Calu3 (cell line): Measurements from ENCODE around the gene CENPQ. TPM values are rescaled to one million over a fixed set of nuclear protein-coding genes. Genes with fewer than 3 reads are reported as not detected.

Source experiments
- BruUV-seq: library from RNA; stranded (reverse); fragments of 400-500 nt; replicated peaks from 2 replicates; lab custom pipeline; 2021; lab: Mats Ljungman, UMichigan
- CTCF ChIA-PET: fragments of 300-600 bp; sonication (Branson Sonifier 250); formaldehyde crosslinking; loops from one replicate; lab custom pipeline; 2022; ENCODE audit warnings: antibody characterized with exemption; lab: Charles Lee
- DNase-seq: peaks from one replicate; pipeline ENCODE4 v3.0.0; 2022
- H3K27ac Mint-ChIP-seq: one replicate; pipeline ENCODE4 v1.8.0; 2022; ENCODE audit warnings: mixed read lengths; ENCODE audit not compliant: unreplicated experiment
- H3K27me3 Mint-ChIP-seq: one replicate; pipeline ENCODE4 v1.8.0; 2022; ENCODE audit warnings: mixed read lengths; ENCODE audit not compliant: unreplicated experiment
- H3K36me3 Mint-ChIP-seq: one replicate; pipeline ENCODE4 v1.8.0; 2022; ENCODE audit warnings: mild to moderate bottlenecking, moderate library complexity, mixed read lengths; ENCODE audit not compliant: insufficient read depth, unreplicated experiment
- H3K4me1 Mint-ChIP-seq: one replicate; pipeline ENCODE4 v1.8.0; 2022; ENCODE audit warnings: mild to moderate bottlenecking, low read depth, mixed read lengths; ENCODE audit not compliant: unreplicated experiment
- H3K4me3 Mint-ChIP-seq: one replicate; pipeline ENCODE4 v1.8.0; 2022; ENCODE audit warnings: mild to moderate bottlenecking, low read depth, moderate library complexity, mixed read lengths; ENCODE audit not compliant: unreplicated experiment
- H3K9me3 Mint-ChIP-seq: one replicate; pipeline ENCODE4 v1.8.0; 2022; ENCODE audit warnings: low read depth, mixed read lengths; ENCODE audit not compliant: unreplicated experiment
- intact Hi-C: fragments of 100-400 bp; cut with micrococcal nuclease; formaldehyde crosslinking; loops from one replicate; pipeline ENCODE4 v1.10.0; 2022; ENCODE audit not compliant: unreplicated experiment
- total RNA-seq: library from RNA; stranded (reverse); gene quantifications from 2 replicates; pipeline ENCODE4 v1.2.3, GENCODE V29; 2022
- TF ChIP-seq, protein P1 (sequence below): fragments of 200-600 bp; IDR thresholded peaks from one replicate; pipeline ENCODE4 v1.8.0; 2022; ENCODE audit warnings: antibody characterized with exemption; ENCODE audit not compliant: unreplicated experiment

The CENPQ gene
- total RNA-seq, 1 experiment from 2014 or later = 18.8 TPM

DNA sequence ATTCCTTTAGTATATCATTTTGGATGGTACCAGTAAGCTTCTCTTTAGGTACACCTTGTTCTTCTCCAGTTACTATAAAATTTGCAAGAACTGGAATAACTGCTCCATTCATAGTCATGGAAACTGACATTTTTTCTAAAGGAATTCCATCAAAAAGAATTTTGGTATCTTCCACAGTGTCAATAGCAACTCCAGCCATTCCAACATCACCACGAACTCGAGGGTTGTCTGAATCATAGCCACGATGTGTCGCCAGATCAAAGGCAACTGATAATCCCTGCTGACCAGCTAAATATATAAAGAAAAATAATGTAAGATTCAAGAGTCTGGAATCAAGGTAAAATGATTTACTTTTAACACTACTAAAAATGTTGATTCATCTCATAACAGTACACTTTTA lies 5.4 kb upstream of the CENPQ start:
- DNase-seq = no peak

DNA sequence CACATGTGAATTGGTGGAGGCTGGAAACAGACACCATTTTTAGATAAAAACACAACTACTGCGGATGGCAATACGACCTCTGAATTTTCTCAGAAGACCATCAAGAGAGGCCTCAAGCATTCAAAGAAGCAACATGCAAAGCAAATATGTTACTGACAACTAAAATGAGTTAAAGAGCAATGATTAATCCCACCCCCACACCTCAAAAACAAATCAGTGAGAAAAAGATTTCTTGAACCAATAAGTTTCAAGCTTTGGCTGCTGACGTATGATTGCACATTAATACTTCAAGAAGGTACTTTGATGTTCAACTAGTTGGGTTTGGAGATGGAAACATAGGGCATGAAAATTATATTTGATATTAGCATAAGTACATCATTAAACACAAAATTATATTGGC lies 1.1 kb upstream of the CENPQ start:
- H3K36me3 Mint-ChIP-seq = peaks cover 27% of the 10 kb centered on the region
- CTCF ChIA-PET = no interaction called here
- peak overlapping the region; percentile 89 for H3K4me3 Mint-ChIP-seq
- intact Hi-C loops = loop anchor here (5.0 kb wide), 1 partner anchor 145 kb away; no protein-coding TSS in a partner anchor
- no peaks in the 10 kb centered on the region for H3K9me3 Mint-ChIP-seq
- H3K27ac Mint-ChIP-seq = peak overlapping the region; percentile 92
- no TSS peak for BruUV-seq
- no peak for DNase-seq
- no peaks in the 10 kb centered on the region for H3K27me3 Mint-ChIP-seq
- TF ChIP-seq, protein P1, sequence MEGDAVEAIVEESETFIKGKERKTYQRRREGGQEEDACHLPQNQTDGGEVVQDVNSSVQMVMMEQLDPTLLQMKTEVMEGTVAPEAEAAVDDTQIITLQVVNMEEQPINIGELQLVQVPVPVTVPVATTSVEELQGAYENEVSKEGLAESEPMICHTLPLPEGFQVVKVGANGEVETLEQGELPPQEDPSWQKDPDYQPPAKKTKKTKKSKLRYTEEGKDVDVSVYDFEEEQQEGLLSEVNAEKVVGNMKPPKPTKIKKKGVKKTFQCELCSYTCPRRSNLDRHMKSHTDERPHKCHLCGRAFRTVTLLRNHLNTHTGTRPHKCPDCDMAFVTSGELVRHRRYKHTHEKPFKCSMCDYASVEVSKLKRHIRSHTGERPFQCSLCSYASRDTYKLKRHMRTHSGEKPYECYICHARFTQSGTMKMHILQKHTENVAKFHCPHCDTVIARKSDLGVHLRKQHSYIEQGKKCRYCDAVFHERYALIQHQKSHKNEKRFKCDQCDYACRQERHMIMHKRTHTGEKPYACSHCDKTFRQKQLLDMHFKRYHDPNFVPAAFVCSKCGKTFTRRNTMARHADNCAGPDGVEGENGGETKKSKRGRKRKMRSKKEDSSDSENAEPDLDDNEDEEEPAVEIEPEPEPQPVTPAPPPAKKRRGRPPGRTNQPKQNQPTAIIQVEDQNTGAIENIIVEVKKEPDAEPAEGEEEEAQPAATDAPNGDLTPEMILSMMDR = no peak
- peaks cover 27% of the 10 kb centered on the region for H3K4me1 Mint-ChIP-seq

More for the DNA sequence above, 5.4 kb upstream of the CENPQ start:
- H3K9me3 Mint-ChIP-seq = no peaks in the 10 kb centered on the region
- CTCF ChIA-PET = no interaction called here
- H3K27ac Mint-ChIP-seq = no peak overlapping the region
- BruUV-seq = no TSS peak
- TF ChIP-seq, protein P1 = no peak
- peaks cover 10% of the 10 kb centered on the region for H3K36me3 Mint-ChIP-seq
- H3K4me1 Mint-ChIP-seq = peaks cover 8% of the 10 kb centered on the region
- H3K27me3 Mint-ChIP-seq = no peaks in the 10 kb centered on the region
- intact Hi-C loops = no loop called here
- H3K4me3 Mint-ChIP-seq = no peak overlapping the region

DNA sequence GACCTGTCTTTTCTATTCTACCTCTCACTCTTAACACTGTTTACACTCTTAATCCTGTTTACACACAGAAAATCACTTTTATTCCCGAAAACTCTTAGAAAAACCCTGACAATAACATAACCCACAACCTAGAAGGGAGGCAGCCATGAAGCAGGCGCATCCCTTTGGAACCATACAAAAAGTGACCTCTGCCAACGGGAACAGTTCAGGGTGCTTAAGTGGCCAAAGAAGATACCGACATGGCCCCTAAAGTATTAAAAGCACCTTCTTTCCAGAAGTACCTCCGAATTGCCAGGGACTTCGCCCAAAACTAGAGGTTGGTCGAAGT lies 607 bp upstream of the CENPQ start:
- no peak for DNase-seq
- Mint-ChIP-seq H3K9me3 (no peaks in the 10 kb centered on the region), H3K27ac (peak overlapping the region; percentile 92), H3K27me3 (no peaks in the 10 kb centered on the region), H3K4me1 (peaks cover 27% of the 10 kb centered on the region), H3K36me3 (peaks cover 27% of the 10 kb centered on the region), H3K4me3 (peak overlapping the region; percentile 89)
- CTCF ChIA-PET = interaction anchor here (0.5 kb wide), 1 partner anchor 1508 kb away, joined by 5 read pairs; no protein-coding TSS in a partner anchor
- TF ChIP-seq, protein P1 = no peak
- TSS peak; percentile 66 for BruUV-seq
- intact Hi-C loops = loop anchor here (5.0 kb wide), 1 partner anchor 145 kb away; no protein-coding TSS in a partner anchor

DNA sequence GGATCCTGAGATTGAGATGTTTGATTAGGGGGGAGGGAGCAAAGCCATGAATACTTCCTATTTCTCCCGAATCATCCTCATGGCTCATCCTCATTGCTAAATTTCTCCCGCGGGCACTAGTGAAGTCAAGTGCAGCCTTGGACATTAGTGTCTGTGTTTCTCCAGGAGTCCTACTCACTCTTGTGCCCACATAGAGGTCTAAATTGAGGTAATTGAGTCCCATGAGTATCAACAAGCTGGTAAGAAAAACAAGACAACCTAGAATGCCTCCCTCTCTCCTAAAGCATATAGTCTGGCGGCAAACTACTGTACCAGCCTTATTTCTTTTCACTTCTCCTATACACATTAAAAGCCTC lies 420 bp downstream of the CENPQ start:
- Mint-ChIP-seq H3K27me3 (no peaks in the 10 kb centered on the region), H3K36me3 (peaks cover 27% of the 10 kb centered on the region), H3K9me3 (peaks cover 2% of the 10 kb centered on the region), H3K4me1 (peaks cover 27% of the 10 kb centered on the region), H3K4me3 (peak overlapping the region; percentile 89), H3K27ac (peak overlapping the region; percentile 92)
- CTCF ChIA-PET = no interaction called here
- BruUV-seq = TSS peak; percentile 86
- intact Hi-C loops = loop anchor here (5.0 kb wide), 1 partner anchor 144 kb away; no protein-coding TSS in a partner anchor
- TF ChIP-seq, protein P1 = no peak
- no peak for DNase-seq
